Measurements from ENCODE around the gene BTBD9.

- no peak for TF ChIP-seq CTCF (IDR thresholded peaks at IDR 0.05 in 8 of 11, conservative IDR thresholded peaks at IDR 0.05 in 3 of 11)
- TF ChIP-seq POLR2A (IDR thresholded peaks at IDR 0.05) = no peak
- no peak for TF ChIP-seq POLR2AphosphoS5 (IDR thresholded peaks at IDR 0.05)
Observed at GRCh38 chr6:38220069-38220723, 419.5 kb downstream of the BTBD9 start.
